GM19099 (cell line): ENCODE measurements around the gene NEK7.

Experiments used
- POLR2A ChIP-seq: IDR thresholded peaks from 3 replicates; pipeline ENCODE4 v1.6.1; 2011; ENCODE audit warnings: low read depth; ENCODE audit not compliant: insufficient read length; ENCODE audit errors: extremely low read depth

NEK7 gene

GRCh38 chr1:198158735-198159589, 2.2 kb downstream of the NEK7 start:
- peak; percentile 86 for TF ChIP-seq POLR2A

DNA sequence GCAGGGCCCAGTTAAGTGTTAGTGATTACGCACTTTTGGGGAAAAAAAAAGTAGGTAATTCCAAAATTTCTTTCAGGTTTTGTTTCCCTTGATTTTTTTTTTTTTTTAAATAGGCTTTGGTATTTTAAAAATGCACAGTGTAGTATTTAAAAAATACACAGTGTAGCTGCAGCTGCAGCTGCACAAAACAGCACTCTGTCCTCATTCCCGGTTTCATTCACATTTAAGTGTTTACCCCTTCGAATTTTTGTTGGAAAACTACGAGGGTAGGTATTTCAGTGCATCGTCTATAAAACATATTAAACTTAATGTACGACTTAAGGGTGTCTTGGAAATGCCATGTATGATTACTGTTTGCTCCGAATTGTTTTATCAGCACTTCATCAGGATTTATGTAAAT, 3.4 kb downstream of the NEK7 start:
- TF ChIP-seq POLR2A = no peak

GRCh38 chr1:198160946-198161614, 4.3 kb downstream of the NEK7 start:
- no peak for TF ChIP-seq POLR2A

- TF ChIP-seq POLR2A = no peak
Measured at GRCh38 chr1:198161718-198162090, 4.9 kb downstream of the NEK7 start.

DNA sequence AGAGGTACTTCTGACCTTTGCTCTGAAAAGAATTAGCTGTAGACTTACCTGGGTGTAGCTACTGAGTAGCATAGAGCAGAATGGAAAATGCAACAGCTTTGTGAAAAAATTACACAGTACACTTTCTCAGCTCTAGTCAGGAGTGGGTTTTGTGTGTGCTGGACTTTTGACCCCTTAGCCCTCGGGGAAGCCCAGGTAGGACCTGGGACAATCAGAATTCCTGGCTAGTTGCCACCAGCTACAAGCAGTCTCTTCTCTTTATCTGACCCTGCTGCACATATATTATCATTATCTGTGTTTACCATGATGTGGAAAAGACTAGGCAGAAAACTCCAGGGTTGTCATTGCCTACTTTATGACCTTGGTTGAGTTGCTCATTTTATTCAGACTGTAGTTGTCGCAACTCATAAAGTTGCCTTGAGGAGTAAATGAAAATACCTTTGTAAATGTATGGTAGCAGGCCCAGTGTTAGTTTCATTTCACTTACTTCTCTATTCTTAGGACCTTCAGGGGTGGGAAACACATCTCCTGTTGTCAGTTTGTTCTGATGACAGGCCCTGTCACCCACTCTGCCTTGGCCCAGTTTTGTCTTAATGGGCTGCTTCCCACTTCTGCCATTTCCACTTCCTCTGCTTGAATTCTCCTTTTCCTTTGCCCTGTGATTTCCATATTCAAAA, 5.4 kb downstream of the NEK7 start:
- TF ChIP-seq POLR2A = no peak

DNA sequence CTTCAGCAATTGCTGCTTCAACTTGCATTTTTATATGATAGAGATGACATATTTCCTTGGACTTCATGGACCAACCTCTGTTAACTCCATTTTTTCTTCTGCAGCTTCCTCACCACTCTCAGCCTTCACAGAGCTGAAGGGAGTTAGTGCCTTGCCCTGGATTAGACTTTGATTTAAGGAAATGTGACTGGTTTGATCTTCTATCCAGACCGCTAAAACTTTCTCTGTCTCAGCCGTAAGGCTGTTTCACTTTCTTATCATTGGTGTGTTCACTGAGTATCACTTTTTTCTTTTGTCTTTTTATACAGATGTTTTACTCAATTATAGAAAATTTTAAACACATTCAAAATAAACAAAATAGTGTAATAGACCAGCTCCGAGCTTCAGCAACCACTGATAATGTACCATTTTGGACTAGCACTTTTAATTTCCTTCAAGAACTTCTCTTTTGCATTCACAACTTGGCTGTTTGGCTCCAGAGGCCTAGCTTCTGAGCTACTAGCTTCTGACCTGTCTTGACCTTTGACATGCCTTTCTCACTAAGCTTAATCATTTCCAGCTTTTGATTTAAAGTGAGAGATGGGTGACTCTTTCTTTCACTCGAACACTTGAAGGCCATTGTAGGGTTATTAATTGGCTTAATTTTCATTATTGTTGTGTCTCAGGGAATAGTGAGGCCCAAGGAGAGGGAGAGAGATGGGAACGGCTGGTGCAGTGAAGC, 9.3 kb downstream of the NEK7 start:
- TF ChIP-seq POLR2A = no peak

- TF ChIP-seq POLR2A = no peak
Measured at GRCh38 chr1:198166900-198167299, 10.1 kb downstream of the NEK7 start.

GRCh38 chr1:198167436-198167934, 10.7 kb downstream of the NEK7 start:
- no peak for TF ChIP-seq POLR2A

DNA sequence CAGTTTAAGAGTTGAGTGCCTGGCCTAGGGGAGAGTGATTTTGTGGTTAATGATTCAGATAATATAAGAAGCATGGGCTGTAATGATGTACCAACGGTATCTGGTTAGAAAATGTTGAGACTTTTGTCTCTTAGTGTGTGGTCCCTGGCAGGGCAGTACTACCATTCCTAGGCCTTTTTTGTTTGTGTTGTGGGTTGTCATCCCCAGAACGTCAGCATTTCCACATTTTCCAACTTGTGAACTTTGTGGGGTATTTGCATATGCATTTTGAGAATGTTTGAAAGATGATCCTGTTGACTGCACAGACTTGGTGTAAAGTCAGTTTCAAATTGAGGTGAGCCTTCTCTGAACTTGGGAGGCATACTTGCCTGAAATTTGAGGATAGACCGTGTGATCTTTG, 11.4 kb downstream of the NEK7 start:
- no peak for TF ChIP-seq POLR2A

GRCh38 chr1:198169672-198170071, 12.9 kb downstream of the NEK7 start:
- no peak for TF ChIP-seq POLR2A

DNA sequence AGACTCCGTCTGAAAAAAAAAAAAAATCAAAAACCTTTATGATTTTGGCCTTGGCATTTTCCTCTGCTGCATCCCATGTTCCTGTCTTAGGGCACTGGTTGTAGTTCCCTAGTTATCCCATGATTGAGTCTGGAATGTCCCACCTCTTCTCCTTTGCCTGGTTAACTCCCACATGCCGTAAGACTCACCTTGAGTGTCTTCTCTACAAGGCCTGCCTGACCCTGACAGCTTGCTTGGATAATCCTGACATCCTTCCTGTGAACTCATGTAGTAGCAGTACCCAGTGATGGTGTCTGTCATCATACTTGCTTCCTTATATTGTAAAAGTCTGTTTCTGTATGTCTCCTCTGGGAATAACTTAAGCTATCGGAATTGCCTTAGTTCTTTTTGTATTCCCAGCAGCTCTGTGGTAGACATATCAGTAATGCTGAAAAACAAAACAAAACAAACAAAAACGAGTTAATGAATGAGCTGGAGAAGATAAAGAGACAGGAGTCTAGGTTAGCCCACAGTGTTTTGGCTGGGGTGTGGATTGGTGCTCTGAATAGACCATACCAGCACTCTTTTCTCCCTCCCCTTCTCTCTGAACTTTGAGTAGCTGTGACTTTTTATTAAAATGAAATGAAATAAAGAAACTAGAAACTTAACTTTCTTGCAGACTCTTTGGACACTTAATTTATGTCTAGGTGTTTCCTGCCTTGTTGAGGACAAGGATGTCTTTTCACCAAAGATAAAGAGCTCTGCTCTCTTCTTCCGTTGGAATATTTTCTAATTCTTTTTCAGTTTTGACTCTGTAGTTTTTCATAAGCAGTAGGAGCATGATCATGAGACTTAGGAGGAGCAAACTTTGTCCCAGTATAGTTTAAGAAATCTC, 15.1 kb downstream of the NEK7 start:
- no peak for TF ChIP-seq POLR2A

DNA sequence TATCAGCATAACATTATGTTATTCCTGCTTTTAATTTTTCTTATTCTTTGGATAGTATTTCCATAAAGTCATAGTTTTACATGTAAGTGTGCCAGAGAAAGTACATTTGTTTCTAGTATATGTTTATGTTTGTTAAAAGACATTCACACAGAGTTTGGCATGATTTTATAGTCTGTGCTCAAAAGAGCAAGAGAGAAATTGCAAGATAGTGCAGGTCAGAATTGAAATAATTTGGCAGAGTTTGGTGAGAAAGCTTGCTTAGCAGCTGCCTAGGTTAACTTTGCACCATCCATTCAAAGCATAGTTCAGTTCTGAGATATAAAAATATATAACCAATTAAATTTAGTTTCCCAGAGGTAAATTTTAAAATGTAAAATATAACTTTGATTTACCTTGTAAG, 17.0 kb downstream of the NEK7 start:
- no peak for TF ChIP-seq POLR2A

GRCh38 chr1:198174297-198174696, 17.5 kb downstream of the NEK7 start:
- no peak for TF ChIP-seq POLR2A

- TF ChIP-seq POLR2A = no peak
Measured at GRCh38 chr1:198175423-198176170, 18.8 kb downstream of the NEK7 start.

GRCh38 chr1:198176179-198176578, 19.4 kb downstream of the NEK7 start:
- TF ChIP-seq POLR2A = no peak
